Heart left ventricle (tissue), 13 donors: ENCODE results near the gene ATF7IP.

Experiments
- POLR2A ChIP-seq, 2 donors: fragments of 450-650 bp; IDR thresholded peaks; one replicate each; pipeline ENCODE4 v1.6.1; 2017; ENCODE audit warnings: antibody characterized with exemption in 2 of 2, mild to moderate bottlenecking in 2 of 2, moderate library complexity in 2 of 2
- TF ChIP-seq, protein P1 (sequence below), 12 donors: fragments of 200-600 bp; sonication (generic) in 4 of 12; IDR thresholded peaks; one replicate each; pipeline versions ENCODE4 v1.5.0 to v1.8.0; 2018 to 2022; ENCODE audit warnings: antibody characterized with exemption in 12 of 12, mild to moderate bottlenecking in 5 of 12
- donor health status: ischemic (EF 13 %, LVEDD 7.1; RV severe dilation, severe dysfunction).
- donor health status: DM: no; HTN: yes; CAD: no.
- donor health status: DM: no; HTN: no; CAD: no.
- donor health status: ischemic (EF 25% LVEDD 6.9; RV normal size, moderate dysfunction).
- donor health status: ischemic (EF 25% LVEDD 5.7; RV mildly dilated, moderate dysfunction).
- donor health status: ischemic (EF 35%, LVEDD 5.7; RV mildly dilated, moderate dysfunction).
- donor health status: nonischemic (EF 11% LVEDD 7.7; RV severe dilation, severe dysfunction).
- donor health status: DM: yes; HTN: yes; CAD: no.
- donor health status: PGD.
- donor health status: ischemic (EF 29% LVEDD 5.4; RV normal size, mild dysfunction).
- donor health status: nonischemic (EF 23%, LVEDD 6.1; RV moderate dilation, normal function).

DNA sequence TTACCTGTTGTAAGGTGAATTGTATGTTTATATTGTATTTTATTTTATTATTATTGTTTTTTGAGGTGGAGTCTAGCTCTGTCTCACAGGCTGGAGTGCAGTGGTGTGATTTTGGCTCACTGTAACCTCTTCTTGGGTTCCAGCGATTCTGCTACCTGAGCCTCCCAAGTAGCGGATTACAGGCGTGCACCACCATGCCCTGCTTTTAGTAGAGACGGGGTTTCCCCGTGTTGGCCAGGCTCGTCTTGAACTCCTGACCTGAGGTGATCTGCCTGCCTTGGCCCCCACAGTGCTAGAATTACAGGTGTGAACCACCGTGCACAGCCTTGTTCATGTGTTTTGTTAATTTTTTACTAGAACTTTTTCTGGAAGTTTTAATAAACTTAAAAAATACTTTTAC lies 3.8 kb downstream of the ATF7IP start:
- TF ChIP-seq, protein P1, sequence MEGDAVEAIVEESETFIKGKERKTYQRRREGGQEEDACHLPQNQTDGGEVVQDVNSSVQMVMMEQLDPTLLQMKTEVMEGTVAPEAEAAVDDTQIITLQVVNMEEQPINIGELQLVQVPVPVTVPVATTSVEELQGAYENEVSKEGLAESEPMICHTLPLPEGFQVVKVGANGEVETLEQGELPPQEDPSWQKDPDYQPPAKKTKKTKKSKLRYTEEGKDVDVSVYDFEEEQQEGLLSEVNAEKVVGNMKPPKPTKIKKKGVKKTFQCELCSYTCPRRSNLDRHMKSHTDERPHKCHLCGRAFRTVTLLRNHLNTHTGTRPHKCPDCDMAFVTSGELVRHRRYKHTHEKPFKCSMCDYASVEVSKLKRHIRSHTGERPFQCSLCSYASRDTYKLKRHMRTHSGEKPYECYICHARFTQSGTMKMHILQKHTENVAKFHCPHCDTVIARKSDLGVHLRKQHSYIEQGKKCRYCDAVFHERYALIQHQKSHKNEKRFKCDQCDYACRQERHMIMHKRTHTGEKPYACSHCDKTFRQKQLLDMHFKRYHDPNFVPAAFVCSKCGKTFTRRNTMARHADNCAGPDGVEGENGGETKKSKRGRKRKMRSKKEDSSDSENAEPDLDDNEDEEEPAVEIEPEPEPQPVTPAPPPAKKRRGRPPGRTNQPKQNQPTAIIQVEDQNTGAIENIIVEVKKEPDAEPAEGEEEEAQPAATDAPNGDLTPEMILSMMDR (IDR thresholded peaks at IDR 0.05): no peak
- no peak for TF ChIP-seq POLR2A (IDR thresholded peaks at IDR 0.05)
